Uterus (tissue), 4 donors: Measurements from ENCODE around the gene FSCN2. TPM values are rescaled to one million over a fixed set of nuclear protein-coding genes. Genes with fewer than 3 reads are reported as not detected.

Experiments used
- DNase-seq, 2 donors: peaks; one replicate each; pipeline ENCODE4 v3.0.0-alpha.2; 2019 to 2020
- H3K27ac ChIP-seq, 2 donors: fragments of 200-600 bp; sonication (generic); 1 replicate in 1 of 2; 2 replicates in 1 of 2; pipeline ENCODE4 v1.5.1; 2016 to 2018
- H3K27me3 ChIP-seq, 2 donors: fragments of 200-600 bp; sonication (generic); one replicate each; pipeline ENCODE4 v1.5.1; 2018 to 2019; ENCODE audit warnings: control low read depth in 1 of 2
- H3K36me3 ChIP-seq, 2 donors: fragments of 200-600 bp; sonication (generic); one replicate each; pipeline ENCODE4 v1.5.1; 2019; ENCODE audit warnings: control low read depth in 1 of 2
- H3K4me1 ChIP-seq, 2 donors: fragments of 200-600 bp; sonication (generic); one replicate each; pipeline ENCODE4 v1.5.1; 2018 to 2019; ENCODE audit warnings: control low read depth in 1 of 2
- H3K4me3 ChIP-seq, 2 donors: fragments of 200-600 bp; sonication (generic); 1 replicate in 1 of 2; 2 replicates in 1 of 2; pipeline ENCODE4 v1.5.1; 2018 to 2019; ENCODE audit warnings: mild to moderate bottlenecking in 1 of 2
- H3K9me3 ChIP-seq, 2 donors: fragments of 200-600 bp; sonication (generic); one replicate each; pipeline ENCODE4 v1.5.1; 2019; ENCODE audit warnings: control low read depth in 1 of 2
- POLR2A ChIP-seq, 2 donors: fragments of 450-650 bp; IDR thresholded peaks; one replicate each; pipeline ENCODE4 v1.6.1; 2016; ENCODE audit warnings: antibody characterized with exemption in 2 of 2, mild to moderate bottlenecking in 1 of 2, moderate library complexity in 1 of 2
- intact Hi-C: fragments of 100-400 bp; cut with DNase I; formaldehyde crosslinking; loops from one replicate; pipeline ENCODE4 v1.15.1; 2023; ENCODE audit warnings: low total_unique reads
- total RNA-seq, 4 donors: library from RNA; depleted of rRNA in 3 of 4; stranded (reverse); fragments of >200 nt in 3 of 4; gene quantifications; one replicate each; pipeline versions ENCODE4 v1.1.0 to v1.2.4, GENCODE V29; 2014 to 2023
- TF ChIP-seq, protein P1 (sequence below), 4 experiments: fragments of 200-600 bp in 2 of 4; fragments of 450-650 bp in 2 of 4; sonication (generic) in 2 of 4; IDR thresholded peaks; one replicate each; pipeline ENCODE4 v1.5.1; 2016 to 2019; ENCODE audit warnings: antibody characterized with exemption in 4 of 4, mild to moderate bottlenecking in 2 of 4, moderate library complexity in 1 of 4
- donor health status: DM: yes; HTN: yes; CAD: no.

FSCN2 gene
- total RNA-seq, 4 donors from 2014 or later, result 5.0 to 7.4 TPM; not detected in 2

DNA sequence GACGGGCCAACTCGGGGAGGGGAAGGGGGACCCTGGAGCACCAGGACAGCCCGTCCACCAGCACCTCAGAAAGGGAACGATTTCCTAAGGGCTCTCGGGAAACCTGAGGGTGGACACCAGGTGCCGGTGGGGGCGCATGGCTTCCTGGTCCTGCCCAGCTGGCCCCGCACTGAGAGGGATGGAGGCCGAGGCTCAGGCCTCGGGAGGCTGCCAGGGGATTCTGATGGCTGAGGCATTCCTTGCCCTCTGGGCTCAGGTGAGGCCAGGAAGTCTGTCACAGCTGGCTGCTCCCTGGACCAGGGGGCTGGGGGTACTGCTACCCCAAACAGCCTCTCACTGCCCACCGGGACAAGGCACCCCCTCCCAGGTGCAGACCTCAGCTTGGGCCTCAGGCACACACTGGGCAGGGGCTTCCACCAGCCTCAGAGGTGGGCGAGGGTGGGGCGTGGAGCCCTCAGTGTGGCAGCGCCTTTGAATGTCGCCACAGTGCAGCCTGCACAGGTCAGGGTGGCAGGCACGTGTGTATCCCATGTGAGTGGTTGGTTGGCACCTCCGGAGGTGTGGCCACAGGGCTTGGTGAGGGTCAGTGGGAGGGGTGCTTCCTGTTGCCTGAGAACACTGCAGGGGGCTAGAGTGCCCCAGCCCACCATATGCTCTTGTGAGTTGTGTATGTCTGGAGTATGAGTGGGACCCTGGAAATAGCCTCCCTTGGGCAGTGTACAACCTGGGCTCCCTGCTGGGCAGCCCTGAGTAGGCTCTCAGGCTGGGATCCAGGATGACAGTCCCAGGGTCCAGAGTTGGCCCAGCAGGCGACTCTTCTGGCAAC is 3.9 kb upstream of the FSCN2 start:
- intact Hi-C loops, result no loop called here
- TF ChIP-seq, protein P1, sequence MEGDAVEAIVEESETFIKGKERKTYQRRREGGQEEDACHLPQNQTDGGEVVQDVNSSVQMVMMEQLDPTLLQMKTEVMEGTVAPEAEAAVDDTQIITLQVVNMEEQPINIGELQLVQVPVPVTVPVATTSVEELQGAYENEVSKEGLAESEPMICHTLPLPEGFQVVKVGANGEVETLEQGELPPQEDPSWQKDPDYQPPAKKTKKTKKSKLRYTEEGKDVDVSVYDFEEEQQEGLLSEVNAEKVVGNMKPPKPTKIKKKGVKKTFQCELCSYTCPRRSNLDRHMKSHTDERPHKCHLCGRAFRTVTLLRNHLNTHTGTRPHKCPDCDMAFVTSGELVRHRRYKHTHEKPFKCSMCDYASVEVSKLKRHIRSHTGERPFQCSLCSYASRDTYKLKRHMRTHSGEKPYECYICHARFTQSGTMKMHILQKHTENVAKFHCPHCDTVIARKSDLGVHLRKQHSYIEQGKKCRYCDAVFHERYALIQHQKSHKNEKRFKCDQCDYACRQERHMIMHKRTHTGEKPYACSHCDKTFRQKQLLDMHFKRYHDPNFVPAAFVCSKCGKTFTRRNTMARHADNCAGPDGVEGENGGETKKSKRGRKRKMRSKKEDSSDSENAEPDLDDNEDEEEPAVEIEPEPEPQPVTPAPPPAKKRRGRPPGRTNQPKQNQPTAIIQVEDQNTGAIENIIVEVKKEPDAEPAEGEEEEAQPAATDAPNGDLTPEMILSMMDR (IDR thresholded peaks at IDR 0.05), result no peak
- no peak for TF ChIP-seq POLR2A (IDR thresholded peaks at IDR 0.05)

DNA sequence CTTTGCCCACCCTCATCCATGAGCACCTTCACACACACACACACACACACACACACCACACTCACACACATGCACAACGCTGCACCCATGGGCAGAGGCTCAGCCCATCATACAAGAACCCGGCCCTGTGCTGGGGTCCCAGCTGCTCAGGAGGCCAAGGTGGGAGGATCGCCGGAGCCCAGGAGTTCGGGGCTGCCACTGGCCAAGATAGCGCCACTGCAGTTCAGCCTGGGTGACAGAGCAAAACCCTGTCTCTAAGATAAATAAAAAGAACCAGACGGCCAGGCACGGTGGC is 3.4 kb upstream of the FSCN2 start:
- DNase-seq, result no peak
- H3K9me3 ChIP-seq, result no peaks in the 10 kb centered on the region
- no peak for TF ChIP-seq POLR2A (IDR thresholded peaks at IDR 0.05)
- TF ChIP-seq, protein P1 (IDR thresholded peaks at IDR 0.05), result no peak
- no peaks in the 10 kb centered on the region for H3K36me3 ChIP-seq
- H3K4me3 ChIP-seq, result no peak overlapping the region
- intact Hi-C loops, result no loop called here
- no peak overlapping the region for H3K27ac ChIP-seq
- peaks cover 0 to 5% of the 10 kb centered on the region in 2 donors for H3K27me3 ChIP-seq
- H3K4me1 ChIP-seq, result peaks cover 0 to 3% of the 10 kb centered on the region in 2 donors

More for the DNA sequence above, 3.9 kb upstream of the FSCN2 start:
- Histone ChIP-seq H3K36me3 (no peaks in the 10 kb centered on the region), H3K27me3 (peaks cover 0 to 5% of the 10 kb centered on the region in 2 donors), H3K4me3 (no peak overlapping the region), H3K9me3 (no peaks in the 10 kb centered on the region), H3K4me1 (peaks cover 0 to 8% of the 10 kb centered on the region in 2 donors), H3K27ac (no peak overlapping the region)
- DNase-seq, result no peak

DNA sequence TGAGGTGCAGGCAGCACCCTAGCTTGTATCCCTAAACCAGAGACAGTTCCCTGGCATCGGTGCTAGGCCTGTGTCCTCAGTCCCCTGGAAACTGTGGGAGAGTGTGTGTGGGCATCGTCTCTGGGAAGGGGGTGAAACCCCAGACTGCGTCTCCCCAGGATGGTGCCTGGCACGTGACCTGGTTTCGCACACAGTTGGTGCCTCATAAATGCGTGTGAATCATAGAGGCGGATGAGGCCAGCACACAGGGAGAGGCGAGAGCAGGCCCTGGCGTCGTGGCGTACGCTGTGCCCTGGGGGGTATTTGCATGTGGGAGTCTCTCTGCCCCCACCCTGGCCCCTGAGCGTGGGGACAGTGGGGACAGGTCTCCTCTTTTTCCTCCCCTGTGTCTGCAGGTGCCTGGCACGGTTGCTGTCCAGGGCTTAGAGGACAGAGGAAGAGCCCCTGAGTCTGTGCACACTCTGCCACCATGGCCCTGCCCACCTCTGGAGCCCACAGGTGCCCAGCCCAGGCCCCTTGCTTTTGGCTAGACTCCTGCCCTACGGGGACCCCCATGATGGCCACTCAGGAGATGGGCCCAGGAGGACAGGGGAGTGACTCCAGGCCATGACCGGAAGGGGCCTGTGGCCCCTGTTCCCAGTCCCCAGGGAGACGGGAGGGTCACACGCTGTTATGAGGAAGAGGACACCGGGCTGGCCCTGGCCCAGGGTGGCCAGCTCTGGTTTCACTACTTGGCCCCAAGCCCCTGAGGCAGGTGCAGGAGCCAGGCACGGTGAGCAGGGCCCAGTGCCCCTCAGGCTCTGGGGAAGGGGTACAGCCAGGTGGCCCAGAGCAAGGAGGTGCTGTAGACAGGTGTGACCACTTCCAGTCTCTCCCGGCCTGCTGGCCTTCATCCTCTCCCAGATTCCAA is 1.3 kb upstream of the FSCN2 start:
- no peak overlapping the region for H3K4me3 ChIP-seq
- H3K4me1 ChIP-seq, result no peaks in the 10 kb centered on the region
- TF ChIP-seq POLR2A (IDR thresholded peaks at IDR 0.05), result no peak
- TF ChIP-seq, protein P1 (IDR thresholded peaks at IDR 0.05), result no peak
- H3K36me3 ChIP-seq, result no peaks in the 10 kb centered on the region
- no peak overlapping the region for H3K27ac ChIP-seq
- H3K27me3 ChIP-seq, result peaks cover 0 to 5% of the 10 kb centered on the region in 2 donors
- intact Hi-C loops, result no loop called here
- H3K9me3 ChIP-seq, result no peaks in the 10 kb centered on the region
- no peak for DNase-seq

DNA sequence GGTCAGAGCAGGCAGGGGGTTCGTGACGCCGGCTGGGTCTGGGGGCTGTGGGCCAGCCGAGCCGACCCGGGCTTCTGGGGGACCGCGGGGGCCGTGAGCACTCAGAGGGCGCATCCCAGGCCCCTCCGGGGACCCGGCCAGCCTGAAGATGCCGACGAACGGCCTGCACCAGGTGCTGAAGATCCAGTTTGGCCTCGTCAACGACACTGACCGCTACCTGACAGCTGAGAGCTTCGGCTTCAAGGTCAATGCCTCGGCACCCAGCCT is 140 bp downstream of the FSCN2 start:
- Histone ChIP-seq H3K27ac (no peak overlapping the region), H3K4me3 (no peak overlapping the region), H3K4me1 (no peaks in the 10 kb centered on the region), H3K27me3 (peaks cover 0 to 5% of the 10 kb centered on the region in 2 donors), H3K9me3 (no peaks in the 10 kb centered on the region), H3K36me3 (no peaks in the 10 kb centered on the region)
- no peak for DNase-seq
- TF ChIP-seq, protein P1 (IDR thresholded peaks at IDR 0.05), result no peak
- TF ChIP-seq POLR2A (IDR thresholded peaks at IDR 0.05), result no peak
- intact Hi-C loops, result no loop called here
